ENCODE results near the gene PRR19.

PRR19 gene

DNA sequence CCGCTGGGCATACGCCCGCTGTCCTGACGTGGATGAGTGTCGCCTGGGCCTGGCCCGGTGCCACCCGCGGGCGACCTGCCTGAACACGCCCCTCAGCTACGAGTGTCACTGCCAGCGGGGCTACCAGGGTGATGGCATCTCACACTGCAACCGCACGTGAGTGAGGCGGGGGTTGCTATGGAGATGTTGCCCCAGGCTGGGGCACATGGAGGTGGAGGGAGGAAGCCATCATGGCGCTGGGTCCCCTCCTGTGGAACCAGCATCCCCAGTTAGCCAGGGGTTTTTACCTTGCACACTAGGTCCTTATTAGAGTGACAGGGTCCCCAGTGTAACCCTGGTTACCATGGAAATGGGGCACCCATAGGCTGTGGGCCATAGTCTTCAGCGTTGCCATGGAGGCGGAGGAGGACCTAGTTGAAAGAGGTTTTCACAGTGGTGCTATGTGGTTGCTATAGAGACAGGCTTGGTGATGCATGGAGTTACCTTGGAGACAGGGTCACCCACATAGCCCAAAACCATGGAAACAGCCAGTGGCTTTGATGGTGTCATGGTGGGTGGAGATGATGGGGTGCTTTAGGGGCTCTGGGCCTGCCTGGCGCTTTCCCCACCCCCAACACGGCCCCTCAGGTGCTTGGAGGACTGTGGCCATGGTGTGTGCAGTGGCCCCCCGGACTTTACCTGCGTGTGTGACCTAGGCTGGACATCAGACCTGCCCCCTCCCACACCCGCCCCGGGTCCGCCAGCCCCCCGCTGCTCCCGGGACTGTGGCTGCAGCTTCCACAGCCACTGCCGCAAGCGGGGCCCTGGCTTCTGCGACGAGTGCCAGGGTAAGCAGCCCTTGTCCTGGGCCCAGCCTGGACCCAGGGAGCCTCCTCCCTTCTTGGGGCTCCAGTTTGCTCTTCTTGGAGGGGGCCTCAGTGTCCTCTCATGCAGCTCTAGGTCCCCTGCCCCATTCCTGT is 50.6 kb downstream of the PRR19 start:
- TF ChIP-seq ZNF8 (CRISPR knock-in tag; IDR thresholded peaks at IDR 0.05) = no peak
- no peak for TF ChIP-seq ZC3H10 (CRISPR knock-in tag; IDR thresholded peaks at IDR 0.05)
- TF ChIP-seq, protein P1, sequence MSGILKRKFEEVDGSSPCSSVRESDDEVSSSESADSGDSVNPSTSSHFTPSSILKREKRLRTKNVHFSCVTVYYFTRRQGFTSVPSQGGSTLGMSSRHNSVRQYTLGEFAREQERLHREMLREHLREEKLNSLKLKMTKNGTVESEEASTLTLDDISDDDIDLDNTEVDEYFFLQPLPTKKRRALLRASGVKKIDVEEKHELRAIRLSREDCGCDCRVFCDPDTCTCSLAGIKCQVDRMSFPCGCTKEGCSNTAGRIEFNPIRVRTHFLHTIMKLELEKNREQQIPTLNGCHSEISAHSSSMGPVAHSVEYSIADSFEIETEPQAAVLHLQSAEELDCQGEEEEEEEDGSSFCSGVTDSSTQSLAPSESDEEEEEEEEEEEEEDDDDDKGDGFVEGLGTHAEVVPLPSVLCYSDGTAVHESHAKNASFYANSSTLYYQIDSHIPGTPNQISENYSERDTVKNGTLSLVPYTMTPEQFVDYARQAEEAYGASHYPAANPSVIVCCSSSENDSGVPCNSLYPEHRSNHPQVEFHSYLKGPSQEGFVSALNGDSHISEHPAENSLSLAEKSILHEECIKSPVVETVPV (CRISPR knock-in tag; IDR thresholded peaks at IDR 0.05) = no peak
- no peak for TF ChIP-seq SNAI2 (CRISPR knock-in tag; IDR thresholded peaks at IDR 0.05)
- TF ChIP-seq TCF4 (CRISPR knock-in tag; IDR thresholded peaks at IDR 0.05; ENCODE audit: borderline replicate concordance) = no peak
- TF ChIP-seq ZFP3 (CRISPR knock-in tag; IDR thresholded peaks at IDR 0.05) = no peak
- TF ChIP-seq, protein P2, sequence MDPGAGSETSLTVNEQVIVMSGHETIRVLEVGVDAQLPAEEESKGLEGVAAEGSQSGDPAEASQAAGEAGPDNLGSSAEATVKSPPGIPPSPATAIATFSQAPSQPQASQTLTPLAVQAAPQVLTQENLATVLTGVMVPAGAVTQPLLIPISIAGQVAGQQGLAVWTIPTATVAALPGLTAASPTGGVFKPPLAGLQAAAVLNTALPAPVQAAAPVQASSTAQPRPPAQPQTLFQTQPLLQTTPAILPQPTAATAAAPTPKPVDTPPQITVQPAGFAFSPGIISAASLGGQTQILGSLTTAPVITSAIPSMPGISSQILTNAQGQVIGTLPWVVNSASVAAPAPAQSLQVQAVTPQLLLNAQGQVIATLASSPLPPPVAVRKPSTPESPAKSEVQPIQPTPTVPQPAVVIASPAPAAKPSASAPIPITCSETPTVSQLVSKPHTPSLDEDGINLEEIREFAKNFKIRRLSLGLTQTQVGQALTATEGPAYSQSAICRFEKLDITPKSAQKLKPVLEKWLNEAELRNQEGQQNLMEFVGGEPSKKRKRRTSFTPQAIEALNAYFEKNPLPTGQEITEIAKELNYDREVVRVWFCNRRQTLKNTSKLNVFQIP (CRISPR knock-in tag; IDR thresholded peaks at IDR 0.05; ENCODE audit: borderline replicate concordance, low read depth) = no peak
- no peak for TF ChIP-seq ARNTL (CRISPR knock-in tag; IDR thresholded peaks at IDR 0.05; ENCODE audit: borderline replicate concordance, low read depth)
- no peak for TF ChIP-seq ZNF70 (CRISPR knock-in tag; IDR thresholded peaks at IDR 0.05)
- TF ChIP-seq ZNF565 (CRISPR knock-in tag; conservative IDR thresholded peaks at IDR 0.05; ENCODE audit: low read depth) = no peak
- TF ChIP-seq ZFP30 (CRISPR knock-in tag; IDR thresholded peaks at IDR 0.05) = no peak
- TF ChIP-seq RARB (CRISPR knock-in tag; IDR thresholded peaks at IDR 0.05) = no peak
- TF ChIP-seq, protein P3, sequence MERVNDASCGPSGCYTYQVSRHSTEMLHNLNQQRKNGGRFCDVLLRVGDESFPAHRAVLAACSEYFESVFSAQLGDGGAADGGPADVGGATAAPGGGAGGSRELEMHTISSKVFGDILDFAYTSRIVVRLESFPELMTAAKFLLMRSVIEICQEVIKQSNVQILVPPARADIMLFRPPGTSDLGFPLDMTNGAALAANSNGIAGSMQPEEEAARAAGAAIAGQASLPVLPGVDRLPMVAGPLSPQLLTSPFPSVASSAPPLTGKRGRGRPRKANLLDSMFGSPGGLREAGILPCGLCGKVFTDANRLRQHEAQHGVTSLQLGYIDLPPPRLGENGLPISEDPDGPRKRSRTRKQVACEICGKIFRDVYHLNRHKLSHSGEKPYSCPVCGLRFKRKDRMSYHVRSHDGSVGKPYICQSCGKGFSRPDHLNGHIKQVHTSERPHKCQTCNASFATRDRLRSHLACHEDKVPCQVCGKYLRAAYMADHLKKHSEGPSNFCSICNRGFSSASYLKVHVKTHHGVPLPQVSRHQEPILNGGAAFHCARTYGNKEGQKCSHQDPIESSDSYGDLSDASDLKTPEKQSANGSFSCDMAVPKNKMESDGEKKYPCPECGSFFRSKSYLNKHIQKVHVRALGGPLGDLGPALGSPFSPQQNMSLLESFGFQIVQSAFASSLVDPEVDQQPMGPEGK (CRISPR knock-in tag; IDR thresholded peaks at IDR 0.05; ENCODE audit: borderline replicate concordance) = no peak
- no peak for TF ChIP-seq TOX (CRISPR knock-in tag; IDR thresholded peaks at IDR 0.05; ENCODE audit: borderline replicate concordance)
- no peak for TF ChIP-seq PPARA (CRISPR knock-in tag; IDR thresholded peaks at IDR 0.05; ENCODE audit: borderline replicate concordance)
- TF ChIP-seq, protein P4, sequence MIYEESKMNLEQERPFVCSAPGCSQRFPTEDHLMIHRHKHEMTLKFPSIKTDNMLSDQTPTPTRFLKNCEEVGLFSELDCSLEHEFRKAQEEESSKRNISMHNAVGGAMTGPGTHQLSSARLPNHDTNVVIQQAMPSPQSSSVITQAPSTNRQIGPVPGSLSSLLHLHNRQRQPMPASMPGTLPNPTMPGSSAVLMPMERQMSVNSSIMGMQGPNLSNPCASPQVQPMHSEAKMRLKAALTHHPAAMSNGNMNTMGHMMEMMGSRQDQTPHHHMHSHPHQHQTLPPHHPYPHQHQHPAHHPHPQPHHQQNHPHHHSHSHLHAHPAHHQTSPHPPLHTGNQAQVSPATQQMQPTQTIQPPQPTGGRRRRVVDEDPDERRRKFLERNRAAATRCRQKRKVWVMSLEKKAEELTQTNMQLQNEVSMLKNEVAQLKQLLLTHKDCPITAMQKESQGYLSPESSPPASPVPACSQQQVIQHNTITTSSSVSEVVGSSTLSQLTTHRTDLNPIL (CRISPR knock-in tag; IDR thresholded peaks at IDR 0.05; ENCODE audit: low read depth) = no peak
- TF ChIP-seq OSR1 (CRISPR knock-in tag; IDR thresholded peaks at IDR 0.05) = no peak
- TF ChIP-seq GLIS3 (CRISPR knock-in tag; IDR thresholded peaks at IDR 0.05) = no peak
- TF ChIP-seq, protein P5, sequence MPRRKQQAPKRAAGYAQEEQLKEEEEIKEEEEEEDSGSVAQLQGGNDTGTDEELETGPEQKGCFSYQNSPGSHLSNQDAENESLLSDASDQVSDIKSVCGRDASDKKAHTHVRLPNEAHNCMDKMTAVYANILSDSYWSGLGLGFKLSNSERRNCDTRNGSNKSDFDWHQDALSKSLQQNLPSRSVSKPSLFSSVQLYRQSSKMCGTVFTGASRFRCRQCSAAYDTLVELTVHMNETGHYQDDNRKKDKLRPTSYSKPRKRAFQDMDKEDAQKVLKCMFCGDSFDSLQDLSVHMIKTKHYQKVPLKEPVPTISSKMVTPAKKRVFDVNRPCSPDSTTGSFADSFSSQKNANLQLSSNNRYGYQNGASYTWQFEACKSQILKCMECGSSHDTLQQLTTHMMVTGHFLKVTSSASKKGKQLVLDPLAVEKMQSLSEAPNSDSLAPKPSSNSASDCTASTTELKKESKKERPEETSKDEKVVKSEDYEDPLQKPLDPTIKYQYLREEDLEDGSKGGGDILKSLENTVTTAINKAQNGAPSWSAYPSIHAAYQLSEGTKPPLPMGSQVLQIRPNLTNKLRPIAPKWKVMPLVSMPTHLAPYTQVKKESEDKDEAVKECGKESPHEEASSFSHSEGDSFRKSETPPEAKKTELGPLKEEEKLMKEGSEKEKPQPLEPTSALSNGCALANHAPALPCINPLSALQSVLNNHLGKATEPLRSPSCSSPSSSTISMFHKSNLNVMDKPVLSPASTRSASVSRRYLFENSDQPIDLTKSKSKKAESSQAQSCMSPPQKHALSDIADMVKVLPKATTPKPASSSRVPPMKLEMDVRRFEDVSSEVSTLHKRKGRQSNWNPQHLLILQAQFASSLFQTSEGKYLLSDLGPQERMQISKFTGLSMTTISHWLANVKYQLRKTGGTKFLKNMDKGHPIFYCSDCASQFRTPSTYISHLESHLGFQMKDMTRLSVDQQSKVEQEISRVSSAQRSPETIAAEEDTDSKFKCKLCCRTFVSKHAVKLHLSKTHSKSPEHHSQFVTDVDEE (CRISPR knock-in tag; IDR thresholded peaks at IDR 0.05) = no peak
- no peak for TF ChIP-seq ESRRG (CRISPR knock-in tag; IDR thresholded peaks at IDR 0.05)
- ATAC-seq = no peak; the same call in 2 of the 3 replicates

DNA sequence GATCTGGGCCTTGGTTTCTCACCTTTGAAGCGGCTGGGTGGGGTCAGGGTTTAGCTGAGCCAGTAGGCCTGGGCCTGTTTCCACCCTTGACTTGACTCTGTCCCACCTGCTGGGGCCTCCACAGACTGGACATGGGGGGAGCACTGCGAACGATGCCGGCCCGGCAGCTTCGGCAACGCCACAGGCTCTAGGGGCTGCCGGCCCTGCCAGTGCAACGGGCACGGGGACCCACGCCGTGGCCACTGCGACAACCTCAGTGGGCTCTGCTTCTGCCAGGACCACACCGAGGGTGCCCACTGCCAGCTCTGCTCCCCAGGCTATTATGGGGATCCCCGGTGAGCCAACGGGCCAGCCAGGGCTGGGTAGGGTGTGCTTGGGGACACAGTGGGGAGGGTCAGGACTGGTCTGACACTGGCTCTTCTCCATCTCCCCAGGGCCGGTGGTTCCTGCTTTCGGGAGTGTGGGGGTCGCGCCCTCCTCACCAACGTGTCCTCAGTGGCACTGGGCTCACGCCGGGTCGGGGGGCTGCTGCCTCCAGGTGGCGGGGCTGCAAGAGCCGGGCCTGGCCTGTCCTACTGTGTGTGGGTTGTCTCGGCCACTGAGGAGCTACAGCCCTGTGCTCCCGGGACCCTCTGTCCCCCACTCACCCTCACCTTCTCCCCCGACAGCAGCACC is 51.5 kb downstream of the PRR19 start:
- no peak for TF ChIP-seq ZC3H10 (CRISPR knock-in tag; IDR thresholded peaks at IDR 0.05)
- TF ChIP-seq SNAI2 (CRISPR knock-in tag; IDR thresholded peaks at IDR 0.05) = no peak
- TF ChIP-seq, protein P2 (CRISPR knock-in tag; IDR thresholded peaks at IDR 0.05; ENCODE audit: borderline replicate concordance, low read depth) = no peak
- no peak for TF ChIP-seq ISL1 (CRISPR knock-in tag; IDR thresholded peaks at IDR 0.05)
- TF ChIP-seq RARB (CRISPR knock-in tag; IDR thresholded peaks at IDR 0.05) = no peak
- no peak for TF ChIP-seq TCF4 (CRISPR knock-in tag; IDR thresholded peaks at IDR 0.05; ENCODE audit: borderline replicate concordance)
- TF ChIP-seq ZNF8 (CRISPR knock-in tag; IDR thresholded peaks at IDR 0.05) = no peak
- TF ChIP-seq OSR1 (CRISPR knock-in tag; IDR thresholded peaks at IDR 0.05) = no peak
- no peak for TF ChIP-seq GLIS3 (CRISPR knock-in tag; IDR thresholded peaks at IDR 0.05)
- TF ChIP-seq PPARA (CRISPR knock-in tag; IDR thresholded peaks at IDR 0.05; ENCODE audit: borderline replicate concordance) = no peak
- TF ChIP-seq, protein P3 (CRISPR knock-in tag; IDR thresholded peaks at IDR 0.05; ENCODE audit: borderline replicate concordance) = no peak
- TF ChIP-seq ZNF70 (CRISPR knock-in tag; IDR thresholded peaks at IDR 0.05) = no peak
- TF ChIP-seq, protein P1 (CRISPR knock-in tag; IDR thresholded peaks at IDR 0.05) = no peak

More for the DNA sequence above, 51.5 kb downstream of the PRR19 start:
- ATAC-seq = no peak

Measured in SK-N-SH treated with all-trans-retinoic acid at 6 μM for 48 hours (cell line).